WERI-Rb-1 (cell line): ENCODE results near the gene NR2C2.
A peak's percentile ranks its signal among the peaks of the same experiment; 100 is the strongest.

Experiments
- DNase-seq: peaks from one replicate; pipeline ENCODE4 v3.0.0-alpha.2; 2020
- H3K27ac ChIP-seq: fragments of 250-450 bp; sonication (Bioruptor Pico); 2 replicates; pipeline ENCODE4 v1.5.1; 2020; ENCODE audit warnings: mild to moderate bottlenecking, moderate library complexity
- H3K27me3 ChIP-seq: fragments of 250-450 bp; sonication (Bioruptor Pico); 2 replicates; pipeline ENCODE4 v1.5.1; 2021; ENCODE audit warnings: mild to moderate bottlenecking, low read depth, moderate library complexity; ENCODE audit not compliant: insufficient read depth, severe bottlenecking
- H3K36me3 ChIP-seq: fragments of 250-450 bp; sonication (Bioruptor Pico); 2 replicates; pipeline ENCODE4 v1.5.1; 2020; ENCODE audit warnings: mild to moderate bottlenecking, moderate library complexity
- H3K4me3 ChIP-seq: 2 replicates; pipeline ENCODE4 v1.5.1; 2011; ENCODE audit warnings: low read depth, mild to moderate bottlenecking, control low read depth, low read length
- H3K9me3 ChIP-seq: fragments of 250-450 bp; sonication (Bioruptor Pico); 2 replicates; pipeline ENCODE4 v1.5.1; 2021; ENCODE audit warnings: mild to moderate bottlenecking, moderate library complexity; ENCODE audit not compliant: severe bottlenecking
- CTCF ChIP-seq: IDR thresholded peaks from 2 replicates; pipeline ENCODE4 v1.5.1; 2011; ENCODE audit warnings: low read depth, mild to moderate bottlenecking, control low read depth, inconsistent platforms, low read length

Gene NR2C2

GRCh38 chr3:15064835-15065549 lies 117.6 kb downstream of the NR2C2 start, which contains the start of gene MRPS25:
MRPS25 (minus strand) TSS chr3:15065315; CDS start chr3:15065194, 121 bp downstream.
- Histone ChIP-seq H3K36me3 (peaks cover 10% of the 10 kb centered on the region; the same call in 1 of the 2 replicates), H3K27ac (peak within 1 kb of the TSS; percentile 60), H3K27me3 (no peaks in the 10 kb centered on the region), H3K9me3 (no peaks in the 10 kb centered on the region), H3K4me3 (peak within 1 kb of the TSS; percentile 89)
- no peak for TF ChIP-seq CTCF
- peak; percentile 88 for DNase-seq

- Histone ChIP-seq H3K36me3 (peaks cover 10% of the 10 kb centered on the region; the same call in 1 of the 2 replicates), H3K27ac (no peak overlapping the region; the same call in 1 of the 2 replicates), H3K9me3 (no peaks in the 10 kb centered on the region), H3K4me3 (peak overlapping the region; percentile 89), H3K27me3 (no peaks in the 10 kb centered on the region)
- DNase-seq, result no peak
- no peak for TF ChIP-seq CTCF
Observed at GRCh38 chr3:15065550-15066007, 118.2 kb downstream of the NR2C2 start.

GRCh38 chr3:15066467-15066866 lies 119.1 kb downstream of the NR2C2 start:
- no peak for DNase-seq
- Histone ChIP-seq H3K36me3 (peaks cover 14% of the 10 kb centered on the region), H3K27me3 (no peaks in the 10 kb centered on the region), H3K27ac (no peak overlapping the region), H3K4me3 (no peak overlapping the region), H3K9me3 (no peaks in the 10 kb centered on the region)
- no peak for TF ChIP-seq CTCF

- Histone ChIP-seq H3K4me3 (no peak overlapping the region), H3K36me3 (peaks cover 34% of the 10 kb centered on the region), H3K27me3 (no peaks in the 10 kb centered on the region), H3K9me3 (no peaks in the 10 kb centered on the region), H3K27ac (no peak overlapping the region)
- peak; percentile 34 for DNase-seq
- no peak for TF ChIP-seq CTCF
Observed at GRCh38 chr3:15069441-15069840, 122.1 kb downstream of the NR2C2 start.

GRCh38 chr3:15071699-15072098 lies 124.3 kb downstream of the NR2C2 start:
- TF ChIP-seq CTCF, result no peak
- H3K36me3 ChIP-seq, result peaks cover 50% of the 10 kb centered on the region

More at GRCh38 chr3:15071699-15072098, 124.3 kb downstream of the NR2C2 start:
- Histone ChIP-seq H3K27ac (no peak overlapping the region), H3K4me3 (no peak overlapping the region), H3K27me3 (no peaks in the 10 kb centered on the region), H3K9me3 (no peaks in the 10 kb centered on the region)
- no peak for DNase-seq
